Measurements from ENCODE around the gene TRIM67. TPM values are rescaled to one million over a fixed set of nuclear protein-coding genes. Genes with fewer than 3 reads are reported as not detected.
A peak's percentile ranks its signal among the peaks of the same experiment; 100 is the strongest.

TRIM67 gene
- total RNA-seq, 2 experiments from 2014 or later = not detected

DNA sequence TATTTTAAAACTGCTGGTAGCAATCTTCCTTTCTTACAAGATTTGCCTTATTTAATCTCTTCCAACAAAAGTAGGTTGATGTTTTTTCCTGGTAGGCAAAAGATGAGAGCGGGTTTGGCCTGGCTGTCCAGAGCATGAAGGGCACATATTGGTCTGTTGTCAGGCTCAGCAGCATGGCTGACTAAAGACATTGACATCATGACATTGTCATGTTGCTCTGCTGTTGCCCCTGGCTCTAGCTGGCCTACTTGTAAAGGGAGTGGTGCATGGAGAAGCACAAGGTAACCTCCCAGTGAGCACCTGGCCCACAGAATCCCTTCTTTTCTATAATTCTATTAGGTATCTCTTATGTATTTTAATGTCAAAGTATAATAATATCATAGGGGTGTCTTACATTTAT lies 102.8 kb downstream of the TRIM67 start:
- Mint-ChIP-seq H3K27ac (no peak overlapping the region), H3K4me3 (no peak overlapping the region), H3K27me3 (no peaks in the 10 kb centered on the region), H3K36me3 (peaks cover 45% of the 10 kb centered on the region), H3K9me3 (no peaks in the 10 kb centered on the region), H3K4me1 (ENCODE audit: low read depth) (no peaks in the 10 kb centered on the region)
- intact Hi-C loops (cut with micrococcal nuclease) = no loop called here
- ChIA-PET CTCF (no interaction called here), POLR2A (no interaction called here)
- DNase-seq = no peak

DNA sequence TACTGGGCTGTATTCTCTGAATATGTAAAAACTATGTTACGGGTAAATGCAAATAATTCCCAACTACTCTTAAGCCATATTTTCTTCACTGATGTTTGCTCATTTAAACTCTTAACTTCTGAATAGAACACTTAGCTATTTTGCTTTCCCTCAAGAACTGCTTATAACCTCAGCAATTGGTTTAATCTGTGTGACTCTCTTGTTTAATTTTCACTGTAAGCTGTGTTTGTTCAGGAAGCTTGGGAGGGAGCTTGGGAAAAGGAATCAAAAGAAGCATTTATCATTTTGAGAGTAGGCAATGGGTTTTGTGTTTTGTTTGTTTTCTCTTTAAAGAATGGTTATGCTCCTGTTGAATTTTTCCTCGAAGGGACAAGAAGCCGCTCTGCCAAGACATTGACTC lies 103.5 kb downstream of the TRIM67 start:
- Mint-ChIP-seq H3K4me3 (no peak overlapping the region), H3K36me3 (peaks cover 45% of the 10 kb centered on the region), H3K4me1 (ENCODE audit: low read depth) (no peaks in the 10 kb centered on the region), H3K9me3 (no peaks in the 10 kb centered on the region), H3K27me3 (no peaks in the 10 kb centered on the region), H3K27ac (peak overlapping the region; percentile 13)
- ChIA-PET CTCF (no interaction called here), POLR2A (no interaction called here)
- intact Hi-C loops (cut with micrococcal nuclease) = no loop called here
- DNase-seq = no peak

DNA sequence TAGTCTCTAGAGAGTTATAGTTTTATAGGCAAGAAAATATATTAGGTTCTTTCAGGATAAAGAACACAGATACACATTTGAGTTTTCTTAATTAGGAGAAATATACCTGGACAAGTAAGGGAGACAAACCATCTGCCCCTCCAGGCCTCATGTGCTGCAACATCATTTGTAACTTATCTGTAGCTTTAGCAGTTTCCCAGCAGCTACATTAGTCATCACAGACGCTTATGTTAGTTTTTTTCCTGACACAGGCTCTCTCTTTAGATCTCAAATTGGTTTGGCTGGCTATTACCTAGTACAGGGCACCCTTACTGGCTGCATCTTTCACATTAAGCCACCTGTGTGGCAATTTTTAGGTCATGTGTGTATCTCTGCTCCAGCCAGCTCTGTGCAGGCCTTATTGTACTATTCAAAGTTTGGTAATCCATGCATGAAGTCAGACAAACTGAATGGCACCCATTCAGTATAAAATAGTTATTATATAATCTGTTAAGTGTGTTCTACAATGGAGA lies 105.0 kb downstream of the TRIM67 start:
- no peaks in the 10 kb centered on the region for H3K27me3 Mint-ChIP-seq
- CTCF ChIA-PET = interaction anchor here (0.6 kb wide), 1 partner anchor 17 kb away, joined by 3 read pairs; no protein-coding TSS in a partner anchor
- H3K36me3 Mint-ChIP-seq = peaks cover 43% of the 10 kb centered on the region
- H3K4me3 Mint-ChIP-seq = no peak overlapping the region
- H3K9me3 Mint-ChIP-seq = no peaks in the 10 kb centered on the region
- H3K27ac Mint-ChIP-seq = no peak overlapping the region
- peaks cover under 1% of the 10 kb centered on the region for H3K4me1 Mint-ChIP-seq (ENCODE audit: low read depth)
- POLR2A ChIA-PET = no interaction called here
- no peak for DNase-seq
- intact Hi-C loops (cut with micrococcal nuclease) = no loop called here

Other genes starting within 250 kb of the TRIM67 start
- gene TTC13, start 183.2 kb upstream of the TRIM67 start, total RNA-seq = 10 to 100 TPM; 17.3 to 18.3 TPM
- gene ARV1, start 183.0 kb upstream of the TRIM67 start, total RNA-seq = 10 to 100 TPM; 12.7 to 13.8 TPM
- 10 to 100 TPM; 14.3 to 15.1 TPM for gene FAM89A, start 121.8 kb upstream of the TRIM67 start, total RNA-seq
- gene GNPAT, start 79.2 kb downstream of the TRIM67 start, total RNA-seq = 10 to 100 TPM; 56.2 to 60.3 TPM
- gene EXOC8, start 175.8 kb downstream of the TRIM67 start, total RNA-seq = 10 to 100 TPM; 14.4 to 15.2 TPM
- gene SPRTN, start 176.2 kb downstream of the TRIM67 start, total RNA-seq = 10 to 100 TPM in 1 of 2 experiments, 1 to 10 TPM in 1; 7.4 to 11.0 TPM

Measured in activated CD4-positive, alpha-beta memory T cell treated with anti-CD3 and anti-CD28 coated beads for 36 hours (primary cell).